ENCODE data around the gene COL18A1. TPM values are rescaled to one million over a fixed set of nuclear protein-coding genes. Genes with fewer than 3 reads are reported as not detected.

COL18A1 gene
- total RNA-seq, 1 donor from 2014 or later = 44.2 TPM

DNA sequence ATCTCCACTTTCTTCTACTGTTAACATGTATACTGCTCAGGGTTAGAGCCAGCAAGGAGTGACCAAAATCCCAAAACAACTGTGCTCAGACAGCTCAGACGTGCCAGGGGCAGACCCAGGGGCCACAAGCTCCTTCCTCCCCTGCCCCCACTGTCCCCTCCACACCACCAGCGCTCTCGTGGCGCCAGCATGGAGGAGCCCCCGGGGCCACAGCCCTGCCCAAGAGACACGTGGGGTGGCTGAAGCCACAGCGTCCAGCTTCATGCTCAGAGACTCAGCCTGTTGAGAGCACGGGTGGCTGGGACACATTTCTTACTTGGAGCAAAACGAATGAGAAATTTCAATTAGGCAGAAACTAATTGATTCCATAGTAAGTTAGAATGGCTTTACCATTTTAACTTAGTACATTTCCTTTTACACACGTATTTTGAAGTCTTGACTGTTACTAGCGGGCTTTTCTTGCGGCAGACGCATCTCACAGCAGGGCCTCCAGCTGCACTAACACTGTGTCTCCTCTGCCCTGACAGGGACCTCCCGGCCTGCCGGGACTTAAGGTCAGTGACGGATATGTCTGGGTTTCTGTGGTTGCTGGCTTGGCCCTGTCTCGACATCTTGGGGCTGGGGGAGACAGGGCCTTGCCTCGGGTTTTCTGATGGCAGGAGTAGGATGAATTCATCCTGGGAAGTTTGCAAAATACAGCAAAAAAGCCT is 83.1 kb downstream of the COL18A1 start:
- ATAC-seq (ENCODE audit: poor library complexity) = no peak
- intact Hi-C loops (cut with DNase I) = no loop called here
- DNase-seq = no peak

DNA sequence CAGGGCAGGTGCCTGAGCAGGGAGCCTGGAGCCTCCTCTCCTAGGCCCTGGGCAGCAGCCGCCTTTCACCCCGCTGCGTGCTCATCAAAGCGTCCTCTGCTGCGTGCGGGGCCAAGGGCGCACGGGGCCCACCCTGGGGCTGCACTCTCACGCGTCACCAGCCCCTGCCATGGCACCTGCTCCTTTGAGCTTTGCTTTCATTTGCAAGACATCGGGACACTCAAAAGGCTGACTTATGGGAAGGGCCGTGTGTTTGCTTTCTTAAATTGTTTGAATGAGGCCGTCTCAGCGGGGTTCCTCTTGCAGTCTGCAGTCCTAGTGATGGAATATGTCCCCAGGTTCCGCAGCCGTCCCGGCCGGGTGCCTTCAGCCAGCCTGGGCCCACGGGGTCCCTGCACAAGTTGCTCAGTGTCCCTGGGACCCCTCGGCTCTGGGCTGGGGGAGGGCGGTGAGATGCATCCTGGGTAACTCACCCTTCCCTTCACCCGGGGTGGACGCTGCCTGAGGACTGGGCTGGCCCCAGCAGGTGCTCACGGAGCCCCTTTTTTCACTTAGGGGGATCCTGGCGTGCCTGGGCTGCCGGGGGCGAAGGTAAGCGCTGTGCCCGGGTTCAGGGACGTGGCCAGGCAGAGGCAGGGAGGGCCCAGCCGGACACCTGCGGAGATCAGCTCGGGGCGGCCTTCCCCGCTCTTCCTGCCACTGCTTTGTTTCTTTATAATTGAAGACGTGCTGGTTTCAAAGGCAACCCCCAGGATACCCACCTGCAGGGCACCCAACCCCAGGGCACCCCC is 84.2 kb downstream of the COL18A1 start:
- ATAC-seq (ENCODE audit: poor library complexity) (no peak), DNase-seq (no peak)
- intact Hi-C loops (cut with DNase I) = no loop called here

DNA sequence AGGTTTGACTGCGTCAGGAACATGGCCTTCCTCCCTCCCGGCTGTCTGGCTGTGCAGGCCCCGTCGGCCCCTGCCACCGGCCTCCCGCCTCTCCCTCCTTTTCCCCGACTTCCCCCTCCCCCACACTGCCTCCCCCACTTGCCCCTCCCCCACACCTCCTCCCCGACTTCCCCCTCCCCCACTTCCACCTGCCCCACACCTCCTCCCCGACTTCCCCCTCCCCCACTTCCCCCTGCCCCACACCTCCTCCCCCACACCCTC is 84.7 kb downstream of the COL18A1 start:
- intact Hi-C loops (cut with DNase I) = no loop called here
- no peak for DNase-seq
- no peak for ATAC-seq (ENCODE audit: poor library complexity)

DNA sequence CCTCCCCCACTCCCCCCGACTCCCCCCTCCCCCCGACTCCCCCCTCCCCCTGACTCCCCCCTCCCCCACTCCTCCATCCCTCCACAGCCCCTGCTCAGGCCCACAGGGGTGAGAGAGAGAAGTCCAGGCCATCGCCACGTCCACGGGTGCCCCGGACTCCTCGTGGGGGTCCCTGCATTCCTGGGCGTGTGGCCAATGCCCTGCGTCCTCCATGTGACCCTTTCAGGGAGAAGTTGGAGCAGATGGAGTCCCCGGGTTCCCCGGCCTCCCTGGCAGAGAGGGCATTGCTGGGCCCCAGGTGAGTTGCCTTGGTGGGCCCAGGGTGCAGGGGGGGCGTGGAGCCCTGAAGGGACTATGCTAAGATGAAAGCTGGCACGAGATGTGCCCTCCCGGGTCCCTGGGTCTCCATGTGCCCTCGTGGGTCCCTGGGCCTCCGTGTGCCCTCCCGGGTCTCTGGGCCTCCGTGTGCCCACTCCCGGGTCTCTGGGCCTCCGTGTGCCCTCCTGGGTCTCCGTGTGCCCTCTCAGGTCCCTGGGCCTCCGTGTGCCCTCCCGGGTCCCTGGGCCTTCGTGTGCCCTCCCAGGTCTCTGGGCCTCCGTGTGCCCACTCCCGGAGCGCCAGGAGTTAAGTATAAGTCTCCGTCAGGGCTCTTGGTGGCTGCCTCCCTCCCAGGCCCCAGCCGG is 85.2 kb downstream of the COL18A1 start:
- no peak for DNase-seq
- no peak for ATAC-seq (ENCODE audit: poor library complexity)
- intact Hi-C loops (cut with DNase I) = no loop called here

DNA sequence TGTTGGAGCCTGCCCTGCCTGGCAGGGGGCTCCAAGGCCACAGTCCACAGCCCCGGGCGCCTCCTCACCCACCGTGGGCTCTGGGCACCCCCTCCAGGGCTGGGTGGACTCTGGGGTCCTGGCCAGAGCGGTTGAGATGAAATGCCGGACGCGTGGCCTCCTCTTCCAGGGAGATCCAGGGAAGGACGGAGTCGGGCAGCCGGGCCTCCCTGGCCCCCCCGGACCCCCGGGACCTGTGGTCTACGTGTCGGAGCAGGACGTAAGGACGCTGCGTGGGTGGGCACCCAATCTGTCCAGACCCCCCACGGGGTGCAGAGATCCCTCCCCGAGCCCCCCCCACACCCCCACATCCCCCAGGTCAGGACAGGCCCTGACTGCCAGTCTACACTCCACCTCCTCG is 86.1 kb downstream of the COL18A1 start:
- intact Hi-C loops (cut with DNase I) = no loop called here
- DNase-seq (no peak), ATAC-seq (ENCODE audit: poor library complexity) (no peak)

DNA sequence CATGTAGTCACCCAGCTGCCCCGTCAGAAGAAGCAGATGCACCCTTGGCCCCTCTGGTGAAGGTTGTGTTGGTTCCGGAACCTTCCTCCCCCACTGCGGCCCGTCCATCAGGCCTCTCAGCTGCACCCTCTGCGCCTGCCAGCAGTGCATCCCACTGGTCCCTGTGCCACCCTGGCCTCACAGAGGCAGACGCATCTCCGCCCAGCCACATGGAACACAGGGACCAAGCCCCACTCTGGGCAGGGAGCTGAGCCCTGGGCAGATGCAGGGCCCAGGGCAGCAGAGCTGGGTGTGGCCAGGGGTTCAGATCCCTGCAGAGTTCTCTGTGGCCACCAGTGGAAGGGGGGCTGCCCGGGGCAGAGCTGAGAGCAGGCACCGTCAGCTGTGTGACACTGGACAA is 86.7 kb downstream of the COL18A1 start:
- intact Hi-C loops (cut with DNase I) = no loop called here
- DNase-seq = no peak
- ATAC-seq (ENCODE audit: poor library complexity) = no peak

DNA sequence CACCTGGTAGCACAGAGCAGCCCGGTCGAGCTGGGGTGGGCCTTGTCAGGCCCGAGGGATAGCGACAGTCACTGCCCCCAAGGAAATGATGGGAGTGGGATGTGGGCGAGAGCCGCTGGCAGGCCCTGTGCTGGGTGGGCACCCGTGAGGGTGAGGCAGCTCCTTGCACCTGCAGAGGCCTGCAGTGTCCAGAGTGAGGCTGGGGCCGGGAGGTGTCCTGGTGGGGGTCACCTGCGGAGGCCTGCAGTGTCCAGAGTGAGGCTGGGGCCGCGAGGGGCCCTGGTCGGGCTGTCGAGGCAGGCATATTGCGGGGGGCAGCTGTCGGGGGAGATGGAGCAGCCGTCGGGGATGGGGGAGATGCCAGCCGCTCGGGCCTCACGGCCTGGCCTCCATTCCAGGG is 87.8 kb downstream of the COL18A1 start:
- DNase-seq (no peak), ATAC-seq (ENCODE audit: poor library complexity) (no peak)
- intact Hi-C loops (cut with DNase I) = no loop called here

DNA sequence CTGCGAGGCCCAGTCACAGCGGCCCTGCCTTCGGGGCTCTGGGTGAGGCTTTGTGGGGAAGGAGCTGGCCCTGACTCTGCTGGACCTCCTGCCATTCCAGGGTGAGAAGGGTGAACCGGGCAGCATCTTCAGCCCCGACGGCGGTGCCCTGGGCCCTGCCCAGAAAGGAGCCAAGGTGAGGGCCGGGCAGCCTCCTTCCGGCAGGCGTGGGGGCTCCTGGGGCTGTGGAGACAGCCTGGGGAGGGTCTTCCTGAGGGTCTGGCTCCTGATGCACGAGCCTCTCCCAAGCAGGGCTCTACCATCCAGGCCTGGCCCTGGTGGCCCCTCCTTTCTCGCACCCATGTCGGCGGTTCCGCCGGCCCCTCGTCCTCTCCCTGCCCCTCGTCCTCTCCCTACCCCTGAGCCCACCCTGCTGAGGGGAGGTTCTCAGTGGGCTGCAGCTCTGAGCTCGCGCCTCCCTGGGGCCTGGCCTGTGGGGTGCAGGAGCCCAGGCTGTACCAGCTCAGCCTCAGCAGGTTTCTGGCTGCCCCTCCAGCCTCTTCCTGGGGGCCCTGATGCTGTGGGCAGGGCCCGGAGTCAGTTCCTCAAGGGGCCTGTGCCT is 88.5 kb downstream of the COL18A1 start:
- intact Hi-C loops (cut with DNase I) = no loop called here

DNA sequence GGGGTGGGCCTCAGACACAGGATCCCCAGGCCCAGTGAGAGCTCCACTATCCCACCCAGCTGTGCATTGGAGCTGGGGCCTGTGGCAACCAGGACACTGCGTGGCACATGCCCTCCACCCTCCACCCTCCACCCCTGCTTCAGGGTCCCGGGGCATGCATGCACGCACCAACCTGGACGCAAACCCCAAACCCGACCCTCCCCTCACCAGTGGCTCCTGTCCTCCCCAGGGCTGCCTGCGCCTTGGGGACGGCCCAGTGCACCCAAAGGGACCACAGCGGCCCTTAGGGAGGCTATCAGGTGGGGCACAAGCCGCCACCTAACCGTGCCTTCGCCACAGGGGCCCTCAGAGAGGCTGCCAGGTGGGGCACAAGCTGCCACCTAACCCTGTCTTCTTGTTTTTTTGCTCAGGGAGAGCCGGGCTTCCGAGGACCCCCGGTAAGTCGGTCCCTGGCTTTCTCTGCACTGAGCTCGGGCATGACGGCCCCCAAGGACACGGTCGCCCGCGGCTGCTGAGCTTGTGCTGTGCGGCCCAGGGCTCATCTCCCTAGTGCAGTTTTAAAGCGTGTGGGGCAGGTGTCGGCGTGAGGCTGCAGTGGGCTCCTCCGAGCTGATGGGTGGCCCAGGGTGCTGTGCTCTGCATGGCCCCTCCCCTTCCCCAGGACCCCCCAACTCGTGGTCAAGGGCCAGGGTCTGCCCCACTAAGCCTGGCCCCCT is 89.3 kb downstream of the COL18A1 start:
- no peak for DNase-seq
- no peak for ATAC-seq (ENCODE audit: poor library complexity)
- intact Hi-C loops (cut with DNase I) = no loop called here

More for the DNA sequence above, 88.5 kb downstream of the COL18A1 start:
- no peak for DNase-seq
- no peak for ATAC-seq (ENCODE audit: poor library complexity)

DNA sequence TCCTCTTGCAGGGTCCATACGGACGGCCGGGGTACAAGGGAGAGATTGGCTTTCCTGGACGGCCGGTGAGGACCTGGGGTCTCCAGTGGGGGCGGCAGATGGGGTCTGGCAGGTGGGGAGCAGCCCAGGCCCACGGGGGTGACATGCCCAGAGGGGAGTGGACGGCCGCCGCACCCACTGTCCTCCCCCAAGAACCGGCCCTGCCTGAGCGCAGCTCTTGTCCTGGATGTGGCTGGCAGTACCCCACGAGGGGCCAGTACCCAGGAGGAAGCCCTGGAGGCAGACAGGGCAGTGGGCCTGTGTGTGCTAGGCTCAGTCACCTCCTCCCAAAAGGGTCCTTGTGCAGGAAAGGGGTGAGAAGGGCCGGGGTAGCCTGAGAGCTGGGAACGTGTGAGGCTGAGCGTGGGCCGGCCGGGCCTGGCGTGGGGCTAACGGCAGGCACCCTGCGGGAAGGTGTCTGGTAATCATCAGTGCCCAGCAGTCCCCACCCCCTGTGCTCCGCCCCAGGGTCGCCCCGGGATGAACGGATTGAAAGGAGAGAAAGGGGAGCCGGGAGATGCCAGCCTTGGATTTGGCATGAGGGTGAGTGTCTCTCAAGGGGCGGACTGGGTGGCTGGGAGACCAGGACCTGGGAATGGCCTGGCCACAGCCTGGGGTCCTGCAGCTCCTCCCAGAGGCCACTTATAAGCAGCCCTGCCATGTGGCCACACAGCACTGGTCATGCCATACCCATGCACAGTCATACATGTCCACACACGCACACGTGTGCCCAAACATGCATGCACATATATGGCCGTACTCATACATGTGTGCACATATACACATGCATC is 90.1 kb downstream of the COL18A1 start:
- intact Hi-C loops (cut with DNase I) = no loop called here
- ATAC-seq (ENCODE audit: poor library complexity) (no peak), DNase-seq (peak; percentile 25)

DNA sequence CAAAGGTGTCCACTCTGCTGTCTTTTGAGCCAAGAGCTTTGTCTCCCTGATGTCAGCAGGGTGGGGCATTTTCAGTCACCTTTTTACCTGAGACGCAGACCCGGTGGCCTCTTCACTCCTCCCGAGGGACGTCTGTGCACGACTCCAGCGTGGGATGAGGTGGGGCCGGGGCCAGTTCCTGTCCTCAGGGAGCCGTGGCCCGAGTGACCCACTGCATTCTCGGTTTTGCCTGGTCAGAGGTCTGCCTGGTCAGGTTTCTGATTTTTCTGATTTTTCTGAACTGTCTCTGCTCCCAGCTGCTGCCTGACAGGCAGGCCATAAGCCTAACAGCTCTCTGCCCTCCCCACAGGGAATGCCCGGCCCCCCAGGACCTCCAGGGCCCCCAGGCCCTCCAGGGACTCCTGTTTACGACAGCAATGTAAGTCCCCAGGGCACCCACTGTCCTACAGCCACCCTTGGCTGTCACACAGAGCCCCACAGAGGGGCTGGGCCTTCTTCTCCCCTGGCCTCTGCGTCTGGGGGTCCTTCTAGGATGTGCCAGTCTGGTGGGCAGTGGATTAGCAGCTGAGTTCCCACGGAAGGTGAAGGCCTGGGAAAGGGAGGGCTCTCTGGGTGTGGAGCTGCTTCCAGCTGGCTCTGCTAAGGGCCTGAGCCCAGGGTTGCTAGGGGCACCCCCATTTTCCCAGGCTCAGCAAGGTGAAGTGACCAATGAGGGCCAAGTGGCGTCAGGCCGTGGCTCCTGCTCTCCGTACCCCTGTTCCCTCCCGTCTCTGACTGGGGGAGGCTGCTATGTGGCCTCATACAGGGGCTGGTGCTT is 91.4 kb downstream of the COL18A1 start:
- ATAC-seq (ENCODE audit: poor library complexity) (no peak), DNase-seq (peak; percentile 24)
- intact Hi-C loops (cut with DNase I) = no loop called here

DNA sequence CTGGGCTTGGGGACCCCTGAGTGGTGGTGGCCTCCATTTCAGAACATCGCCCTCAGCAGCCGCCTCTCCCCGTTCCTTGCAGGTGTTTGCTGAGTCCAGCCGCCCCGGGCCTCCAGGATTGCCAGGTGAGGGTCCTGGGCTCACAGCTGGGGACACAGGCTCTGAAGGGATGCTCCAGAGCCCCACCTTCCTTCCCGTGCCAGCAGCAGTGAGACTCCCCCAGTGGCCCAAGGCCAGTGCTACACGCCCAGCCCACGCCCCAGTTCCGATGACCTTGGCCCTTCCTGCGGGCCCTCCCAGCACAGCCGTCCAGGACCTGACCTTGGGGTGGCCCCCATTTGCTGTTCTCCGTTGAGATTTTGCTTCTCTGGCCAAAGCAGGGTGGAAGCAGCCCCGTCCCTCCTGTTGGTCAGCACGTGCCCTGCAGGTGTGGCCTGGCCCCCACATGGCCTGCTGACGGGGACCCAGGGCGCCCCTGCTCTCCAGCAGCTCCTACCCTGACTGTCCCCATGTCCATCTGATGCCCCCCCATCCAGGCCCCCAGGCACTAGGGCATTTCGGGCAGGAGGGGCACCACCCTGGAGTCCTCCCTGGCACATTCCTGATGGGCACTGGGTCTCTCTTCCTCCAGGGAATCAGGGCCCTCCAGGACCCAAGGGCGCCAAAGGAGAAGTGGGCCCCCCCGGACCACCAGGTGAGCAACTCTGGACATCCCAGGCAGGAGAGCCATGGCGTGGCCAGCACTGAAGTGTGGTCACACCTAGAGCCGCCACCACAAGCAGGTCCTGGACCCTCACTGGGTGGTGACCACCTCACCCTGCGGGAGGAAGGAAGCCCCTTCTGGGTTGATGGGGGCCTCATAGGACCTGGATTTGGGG is 92.2 kb downstream of the COL18A1 start:
- intact Hi-C loops (cut with DNase I) = no loop called here
- DNase-seq (peak; percentile 35), ATAC-seq (ENCODE audit: poor library complexity) (no peak)

DNA sequence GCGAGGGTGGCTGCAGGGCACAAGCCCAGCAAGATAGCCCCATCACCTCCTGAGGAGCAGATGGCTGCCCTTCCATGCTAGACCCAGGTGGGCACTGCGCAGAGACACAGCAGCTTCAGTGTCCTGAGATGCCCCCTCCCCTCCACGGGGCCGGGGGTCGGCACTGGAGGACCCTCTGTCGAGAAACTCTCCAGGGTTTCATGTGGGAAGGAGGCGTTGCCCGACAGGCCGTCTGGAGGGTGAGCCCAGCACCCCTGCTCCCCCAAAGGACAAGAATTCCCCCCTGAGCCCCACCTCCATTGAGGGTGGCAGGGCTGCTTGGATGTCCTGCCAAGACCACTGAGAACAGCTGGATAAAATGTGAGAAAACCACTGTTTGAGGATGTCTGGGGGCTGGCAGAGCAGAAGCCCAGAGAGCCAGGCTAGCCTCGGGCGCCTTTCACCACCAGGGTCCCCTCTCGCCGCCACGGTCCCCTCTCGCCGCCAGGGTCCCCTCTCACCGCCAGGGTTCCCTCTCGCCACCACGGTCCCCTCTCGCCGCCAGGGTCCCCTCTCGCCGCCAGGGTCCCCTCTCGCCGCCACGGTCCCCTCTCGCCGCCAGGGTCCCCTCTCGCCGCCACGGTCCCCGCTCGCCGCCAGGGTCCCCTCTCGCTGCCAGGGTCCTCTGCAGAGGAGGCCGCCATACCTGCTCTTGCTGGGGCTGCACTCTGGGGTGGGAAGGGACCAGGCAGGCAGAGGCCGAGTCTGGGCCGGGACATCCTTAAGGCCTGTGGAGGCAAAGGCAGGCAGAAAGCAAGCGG is 93.1 kb downstream of the COL18A1 start:
- ATAC-seq (ENCODE audit: poor library complexity) = no peak
- DNase-seq = peak; percentile 12
- intact Hi-C loops (cut with DNase I) = no loop called here

DNA sequence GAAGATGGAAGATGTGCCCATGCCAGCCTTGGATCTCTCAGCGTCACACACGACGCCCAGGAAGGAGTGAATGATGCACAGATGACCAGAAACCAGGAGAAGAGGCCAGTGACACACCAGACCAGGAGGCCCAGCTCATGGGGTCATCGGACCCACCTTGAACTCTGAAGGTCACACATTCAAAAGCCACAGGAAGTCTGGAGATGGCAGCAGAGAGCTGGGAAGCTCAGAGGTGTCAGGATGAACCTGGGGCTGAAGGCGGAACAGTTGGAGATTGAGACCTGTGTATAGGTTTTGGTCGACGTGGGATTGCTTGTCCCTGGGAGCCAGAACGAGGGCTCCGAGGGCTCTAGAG is 93.7 kb downstream of the COL18A1 start:
- DNase-seq (peak; percentile 10), ATAC-seq (ENCODE audit: poor library complexity) (no peak)
- intact Hi-C loops (cut with DNase I) = no loop called here

DNA sequence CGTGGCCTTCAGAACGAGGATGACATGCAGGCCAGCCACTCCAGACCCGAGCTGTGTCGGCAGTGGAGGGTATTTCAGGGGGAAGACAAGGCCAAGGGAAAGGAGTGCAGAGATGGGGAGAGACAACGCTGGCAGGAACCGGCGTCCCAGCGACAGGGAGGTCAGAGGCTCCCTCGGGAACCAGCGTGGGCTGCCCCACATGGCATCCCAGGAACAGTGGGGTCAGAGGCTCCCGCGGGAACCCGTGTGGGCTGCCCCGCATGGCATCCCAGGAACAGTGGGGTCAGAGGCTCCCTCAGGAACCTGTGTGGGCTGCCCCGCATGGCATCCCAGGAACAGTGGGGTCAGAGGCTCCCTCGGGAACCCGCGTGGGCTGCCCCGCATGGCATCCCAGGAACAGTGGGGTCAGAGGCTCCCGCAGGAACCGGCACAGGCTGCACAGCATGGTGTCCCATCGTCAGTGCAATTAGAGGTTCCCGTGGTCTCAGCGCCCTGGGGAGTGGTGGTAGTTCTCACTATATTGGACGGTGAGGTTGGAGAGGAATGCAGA is 94.3 kb downstream of the COL18A1 start:
- ATAC-seq (ENCODE audit: poor library complexity) (no peak), DNase-seq (peak; percentile 24)
- intact Hi-C loops (cut with DNase I) = no loop called here
